HepG2 (cell line): Measurements from ENCODE around the gene PLCB1. TPM values are rescaled to one million over a fixed set of nuclear protein-coding genes. Genes with fewer than 3 reads are reported as not detected.

Experiments
- ATAC-seq: fragments of 200-7000 bp; cut with Tn5 transposase; 3 replicates; pipeline ENCODE4 v1.9.1; 2020; ENCODE audit warnings: mild to moderate bottlenecking, moderate library complexity
- BruUV-seq: library from RNA; stranded (reverse); fragments of 400-500 nt; replicated peaks from 2 replicates; lab custom pipeline; 2021; lab: Mats Ljungman, UMichigan
- CTCF ChIA-PET: fragments of 300-600 bp; formaldehyde crosslinking; extraction: SDS; loops from one replicate; lab custom pipeline; 2021; ENCODE audit warnings: low total read pairs, inconsistent platforms, low intra/inter-chr PET ratio; lab: Yijun Ruan, JAX
- POLR2A ChIA-PET: fragments of 350-600 bp; sonication (Branson Sonifier 250); formaldehyde crosslinking; loops from one replicate; lab custom pipeline; 2020; ENCODE audit warnings: antibody characterized with exemption, inconsistent platforms; lab: Yijun Ruan, JAX
- DNase-seq: peaks from one replicate; pipeline ENCODE4 v3.0.0-alpha.2; 2015; ENCODE audit warnings: low spot score
- FAIRE-seq: peaks from 3 replicates; lab custom pipeline; 2011; peaks lifted over from hg19 to GRCh38; lab: Jason Lieb, UNC
- H2AFZ ChIP-seq: one replicate; pipeline ENCODE4 v1.6.1; 2011; ENCODE audit warnings: low read length, inconsistent platforms
- H3K27ac ChIP-seq: fragments of 300-600 bp; 3 replicates; pipeline ENCODE4 v1.8.0; 2011; ENCODE audit warnings: mixed run types, mild to moderate bottlenecking, mixed read lengths, low read length, inconsistent platforms; ENCODE audit not compliant: insufficient read depth; ENCODE audit errors: extremely low read length
- H3K27me3 ChIP-seq, 2 experiments: fragments of 200-600 bp in 1 of 2; 2 replicates in 1 of 2; 3 replicates in 1 of 2; pipeline versions ENCODE4 v1.6.0 to v1.8.0; 2011; ENCODE audit warnings: low read length in 2 of 2, mild to moderate bottlenecking in 2 of 2, moderate library complexity in 2 of 2, inconsistent platforms in 1 of 2; ENCODE audit not compliant: insufficient read depth in 2 of 2, control insufficient read depth in 1 of 2
- H3K36me3 ChIP-seq, 2 experiments: fragments of 200-600 bp in 1 of 2; replicated peaks in 1 of 2; 2 replicates in 1 of 2; 3 replicates in 1 of 2; pipeline versions ENCODE4 v1.5.1 to v1.8.0; 2011; ENCODE audit warnings: low read length in 2 of 2, inconsistent platforms in 1 of 2; ENCODE audit not compliant: insufficient read depth in 2 of 2, control insufficient read depth in 1 of 2
- H3K4me1 ChIP-seq: 2 replicates; pipeline ENCODE4 v1.5.1; 2012; ENCODE audit warnings: low read length, inconsistent platforms; ENCODE audit not compliant: insufficient read depth
- H3K4me2 ChIP-seq: 2 replicates; pipeline ENCODE4 v1.6.0; 2011; ENCODE audit warnings: low read depth, low read length, inconsistent platforms
- H3K4me3 ChIP-seq, 3 experiments: fragments of 200-600 bp in 1 of 3; sonication (generic), shearing (Covaris generic) in 1 of 3; replicated peaks in 1 of 3; 2 replicates each; pipeline ENCODE4 v1.5.1; 2011 to 2016; ENCODE audit warnings: low read length in 3 of 3, inconsistent platforms in 2 of 3, low read depth in 2 of 3, mild to moderate bottlenecking in 2 of 3, control low read depth in 1 of 3, mixed read lengths in 1 of 3; ENCODE audit not compliant: insufficient read depth in 1 of 3
- H3K79me2 ChIP-seq: one replicate; pipeline ENCODE4 v1.6.1; 2011; ENCODE audit warnings: low read length, inconsistent platforms; ENCODE audit not compliant: insufficient read depth
- H3K9ac ChIP-seq: 2 replicates; pipeline ENCODE4 v1.6.0; 2011; ENCODE audit warnings: mild to moderate bottlenecking, low read depth, low read length, inconsistent platforms; ENCODE audit not compliant: insufficient read depth
- H3K9me3 ChIP-seq: 2 replicates; pipeline ENCODE4 v1.5.1; 2012; ENCODE audit warnings: mild to moderate bottlenecking, low read length
- H4K20me1 ChIP-seq: 2 replicates; pipeline ENCODE4 v1.6.0; 2011; ENCODE audit warnings: inconsistent platforms, mild to moderate bottlenecking, low read length, moderate library complexity; ENCODE audit not compliant: insufficient read depth
- CSRNP2 ChIP-seq: sonication (generic); formaldehyde crosslinking; conservative IDR thresholded peaks from 2 replicates; pipeline ENCODE4 v1.8.0; 2022; ENCODE audit warnings: low read depth, missing genetic modification reagents
- KAT7 ChIP-seq: IDR thresholded peaks from 2 replicates; pipeline ENCODE4 v1.6.1; 2018; ENCODE audit warnings: borderline replicate concordance, missing compliant biosample characterization
- STAG1 ChIP-seq: sonication (generic); formaldehyde crosslinking; IDR thresholded peaks from 2 replicates; pipeline ENCODE4 v1.4.0; 2020; ENCODE audit warnings: missing genetic modification reagents
- SYNCRIP ChIP-seq: fragments of 200-400 bp; formaldehyde crosslinking; IDR thresholded peaks from 2 replicates; pipeline ENCODE4 v1.6.1; 2018; ENCODE audit warnings: mild to moderate bottlenecking, low read depth, low read length; ENCODE audit not compliant: insufficient read depth
- ZNF713 ChIP-seq: sonication (generic); formaldehyde crosslinking; IDR thresholded peaks from 2 replicates; pipeline ENCODE4 v1.4.0; 2020; ENCODE audit warnings: mild to moderate bottlenecking, missing genetic modification reagents
- WGBS: methylation state at CpG from one replicate; pipeline ENCODE4 v1.1.6; 2017; ENCODE audit warnings: low lambda C conversion rate; 5-methylcytosine and 5-hydroxymethylcytosine counted together
- in situ Hi-C: cut with HindIII; loops from 2 replicates; pipeline ENCODE4 v1.10.0; 2017; ENCODE audit warnings: low pct_unique_long_range_greater_than_20kb; ENCODE audit not compliant: extremely low pct_ligation_motif_present
- intact Hi-C: fragments of 100-400 bp; cut with micrococcal nuclease; formaldehyde crosslinking; loops from one replicate; pipeline ENCODE4 v1.10.0; 2022; ENCODE audit not compliant: unreplicated experiment
- polyA plus RNA-seq, 8 experiments: library from polyadenylated mRNA; depleted of rRNA in 3 of 8; stranded (reverse) in 7 of 8; unstranded in 1 of 8; fragments of >200 nt; fragmentation: Illumina TruSeq in 4 of 8; extraction: Trizol in 4 of 8; gene quantifications; 2 replicates each; pipeline versions ENCODE4 v1.2.1 to v1.2.3, GENCODE V29; 2011 to 2016; ENCODE audit warnings: low read depth in 4 of 8, missing spikeins in 1 of 8, mixed read lengths in 1 of 8; ENCODE audit not compliant: insufficient read depth in 1 of 8
- total RNA-seq, 5 experiments: library from RNA; depleted of rRNA; stranded (reverse); fragments of >200 nt; fragmentation: Illumina TruSeq; extraction: Trizol; gene quantifications; 2 replicates each; pipeline ENCODE4 v1.2.3, GENCODE V29; 2016; ENCODE audit warnings: low read depth in 1 of 5
- TF ChIP-seq, protein P1 (sequence below): sonication (generic); formaldehyde crosslinking; IDR thresholded peaks from 2 replicates; pipeline ENCODE4 v1.5.1; 2020; ENCODE audit warnings: mild to moderate bottlenecking, missing genetic modification reagents
- TF ChIP-seq, protein P2 (sequence below): sonication (generic); formaldehyde crosslinking; IDR thresholded peaks from 2 replicates; pipeline ENCODE4 v1.5.0; 2020; ENCODE audit warnings: mild to moderate bottlenecking, missing genetic modification reagents, moderate library complexity

Gene PLCB1
- total and polyA plus RNA-seq, 2 of the 13 experiments (the other 11 are each of a cell fraction or from before 2014, with no cell fraction given): 42.4 to 55.9 TPM

DNA sequence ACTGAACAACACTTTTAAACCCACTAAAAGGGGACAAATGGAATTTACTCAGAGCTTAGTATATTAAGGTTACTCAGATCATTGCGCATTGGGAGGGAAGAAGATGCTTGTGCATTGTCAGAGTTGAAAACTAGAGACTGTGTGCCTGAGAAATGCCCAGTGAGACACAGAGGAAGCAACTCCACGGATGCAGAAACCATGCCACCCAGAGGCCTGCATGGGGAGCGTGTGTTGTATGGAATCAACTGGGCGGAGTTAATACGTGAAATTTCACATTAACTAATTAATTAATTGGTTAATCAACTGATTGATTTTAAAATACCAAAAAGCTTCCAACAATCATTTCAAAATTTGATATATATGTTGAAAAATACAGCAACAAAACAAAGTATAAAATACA, 391.6 kb downstream of the PLCB1 start:
- 99% methylated on average over 5 of the region's 5 CpGs for WGBS
- Histone ChIP-seq H3K27ac (no peak overlapping the region), H3K27me3 (no peaks in the 10 kb centered on the region), H3K4me2 (no peak overlapping the region), H3K79me2 (no peaks in the 10 kb centered on the region), H3K4me3 (no peak overlapping the region), H3K9ac (no peak overlapping the region), H3K9me3 (no peaks in the 10 kb centered on the region), H2AFZ (no peak overlapping the region), H3K4me1 (no peaks in the 10 kb centered on the region; the same call in 1 of the 2 replicates), H3K36me3 (no peaks in the 10 kb centered on the region), H4K20me1 (no peaks in the 10 kb centered on the region)
- ChIA-PET CTCF (no interaction called here), POLR2A (no interaction called here)
- FAIRE-seq: no peak
- no TSS peak for BruUV-seq
- intact Hi-C loops: loop anchor here (5.0 to 10.0 kb wide), 2 partner anchors 209 to 409 kb away; no protein-coding TSS in a partner anchor
- TF ChIP-seq KAT7: no peak
- TF ChIP-seq, protein P1, sequence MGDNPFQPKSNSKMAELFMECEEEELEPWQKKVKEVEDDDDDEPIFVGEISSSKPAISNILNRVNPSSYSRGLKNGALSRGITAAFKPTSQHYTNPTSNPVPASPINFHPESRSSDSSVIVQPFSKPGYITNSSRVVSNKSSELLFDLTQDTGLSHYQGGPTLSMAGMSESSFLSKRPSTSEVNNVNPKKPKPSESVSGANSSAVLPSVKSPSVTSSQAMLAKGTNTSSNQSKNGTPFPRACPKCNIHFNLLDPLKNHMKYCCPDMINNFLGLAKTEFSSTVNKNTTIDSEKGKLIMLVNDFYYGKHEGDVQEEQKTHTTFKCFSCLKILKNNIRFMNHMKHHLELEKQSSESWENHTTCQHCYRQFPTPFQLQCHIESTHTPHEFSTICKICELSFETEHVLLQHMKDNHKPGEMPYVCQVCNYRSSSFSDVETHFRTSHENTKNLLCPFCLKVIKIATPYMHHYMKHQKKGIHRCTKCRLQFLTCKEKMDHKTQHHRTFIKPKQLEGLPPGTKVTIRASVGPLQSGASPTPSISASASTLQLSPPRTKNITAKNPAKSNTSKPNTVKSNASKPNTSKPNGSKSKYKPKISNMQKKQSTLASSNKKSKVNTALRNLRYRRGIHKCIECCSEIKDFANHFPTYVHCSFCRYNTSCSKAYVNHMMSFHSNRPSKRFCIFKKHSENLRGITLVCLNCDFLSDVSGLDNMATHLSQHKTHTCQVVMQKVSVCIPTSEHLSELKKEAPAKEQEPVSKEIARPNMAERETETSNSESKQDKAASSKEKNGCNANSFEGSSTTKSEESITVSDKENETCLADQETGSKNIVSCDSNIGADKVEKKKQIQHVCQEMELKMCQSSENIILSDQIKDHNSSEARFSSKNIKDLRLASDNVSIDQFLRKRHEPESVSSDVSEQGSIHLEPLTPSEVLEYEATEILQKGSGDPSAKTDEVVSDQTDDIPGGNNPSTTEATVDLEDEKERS (CRISPR knock-in tag): no peak
- no peak for TF ChIP-seq CSRNP2 (CRISPR knock-in tag)
- TF ChIP-seq, protein P2, sequence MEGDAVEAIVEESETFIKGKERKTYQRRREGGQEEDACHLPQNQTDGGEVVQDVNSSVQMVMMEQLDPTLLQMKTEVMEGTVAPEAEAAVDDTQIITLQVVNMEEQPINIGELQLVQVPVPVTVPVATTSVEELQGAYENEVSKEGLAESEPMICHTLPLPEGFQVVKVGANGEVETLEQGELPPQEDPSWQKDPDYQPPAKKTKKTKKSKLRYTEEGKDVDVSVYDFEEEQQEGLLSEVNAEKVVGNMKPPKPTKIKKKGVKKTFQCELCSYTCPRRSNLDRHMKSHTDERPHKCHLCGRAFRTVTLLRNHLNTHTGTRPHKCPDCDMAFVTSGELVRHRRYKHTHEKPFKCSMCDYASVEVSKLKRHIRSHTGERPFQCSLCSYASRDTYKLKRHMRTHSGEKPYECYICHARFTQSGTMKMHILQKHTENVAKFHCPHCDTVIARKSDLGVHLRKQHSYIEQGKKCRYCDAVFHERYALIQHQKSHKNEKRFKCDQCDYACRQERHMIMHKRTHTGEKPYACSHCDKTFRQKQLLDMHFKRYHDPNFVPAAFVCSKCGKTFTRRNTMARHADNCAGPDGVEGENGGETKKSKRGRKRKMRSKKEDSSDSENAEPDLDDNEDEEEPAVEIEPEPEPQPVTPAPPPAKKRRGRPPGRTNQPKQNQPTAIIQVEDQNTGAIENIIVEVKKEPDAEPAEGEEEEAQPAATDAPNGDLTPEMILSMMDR (CRISPR knock-in tag): 0 out of 2 replicates have a peak, but pooled peaks have one; percentile 25
- TF ChIP-seq STAG1 (CRISPR knock-in tag): peak; percentile 39
- no peak for TF ChIP-seq SYNCRIP
- TF ChIP-seq ZNF713: no peak
- no peak for DNase-seq
- in situ Hi-C loops: no loop called here
- no peak for ATAC-seq
